Tibial nerve (tissue), 4 donors: ENCODE data around the gene DLGAP3.

ENCODE experiments used
- CTCF ChIP-seq, 5 experiments: fragments of 200-600 bp in 3 of 5; fragments of 450-650 bp in 2 of 5; sonication (generic) in 3 of 5; IDR thresholded peaks; one replicate each; pipeline ENCODE4 v1.5.1; 2016 to 2019; ENCODE audit warnings: antibody characterized with exemption in 5 of 5, mild to moderate bottlenecking in 3 of 5, moderate library complexity in 2 of 5
- EP300 ChIP-seq, 2 donors: sonication (generic); formaldehyde crosslinking; IDR thresholded peaks; one replicate each; pipeline ENCODE4 v1.6.1; 2017; ENCODE audit warnings: antibody characterized with exemption in 2 of 2, mild to moderate bottlenecking in 1 of 2
- POLR2A ChIP-seq, 2 donors: fragments of 450-650 bp; IDR thresholded peaks; one replicate each; pipeline ENCODE4 v1.6.1; 2017; ENCODE audit warnings: antibody characterized with exemption in 2 of 2, mild to moderate bottlenecking in 2 of 2, moderate library complexity in 2 of 2

- TF ChIP-seq CTCF (IDR thresholded peaks at IDR 0.05) (no peak), EP300 (IDR thresholded peaks at IDR 0.05) (no peak), POLR2A (IDR thresholded peaks at IDR 0.05) (no peak)
Observed at GRCh38 chr1:34839526-34840305, 89.7 kb downstream of the DLGAP3 start.
